ENCODE results near the gene SLC22A31.
"Not testable (repeated sequence)": the region's sequence is repeated elsewhere in the genome, so short reads cannot be mapped to it uniquely, and the experiment has no call there.

Gene SLC22A31

DNA sequence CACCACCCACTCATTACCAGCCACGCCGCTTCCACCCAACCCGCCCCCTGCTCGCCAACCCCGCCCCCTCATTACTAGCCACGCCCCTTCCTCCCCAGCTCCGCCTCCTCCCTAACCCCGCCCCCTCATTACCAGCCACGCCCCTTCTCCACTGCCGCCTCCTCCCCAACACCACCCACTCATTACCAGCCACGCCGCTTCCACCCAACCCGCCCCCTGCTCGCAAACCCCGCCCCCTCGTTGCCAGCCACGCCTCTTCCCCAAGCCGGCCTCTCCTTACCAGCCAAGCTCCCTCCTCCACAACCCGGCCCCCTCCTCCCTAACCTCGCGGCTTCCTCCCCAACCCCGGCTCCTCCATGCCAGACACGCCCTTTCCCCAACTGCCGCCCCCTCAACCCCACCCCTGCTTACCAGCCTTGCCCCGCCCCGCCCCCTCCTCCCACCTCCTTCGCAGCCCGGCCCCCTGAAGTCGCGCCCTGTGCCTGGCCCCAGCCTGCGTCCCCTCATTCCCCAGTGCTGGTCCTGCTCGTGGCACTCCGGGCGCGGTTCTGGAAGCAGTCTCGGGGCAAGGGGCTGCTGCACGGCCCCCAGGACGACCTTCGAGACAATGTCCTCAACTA, 7.3 kb downstream of the SLC22A31 start:
- peak; percentile 44 for DNase-seq (ENCODE audit: low read depth)

DNA sequence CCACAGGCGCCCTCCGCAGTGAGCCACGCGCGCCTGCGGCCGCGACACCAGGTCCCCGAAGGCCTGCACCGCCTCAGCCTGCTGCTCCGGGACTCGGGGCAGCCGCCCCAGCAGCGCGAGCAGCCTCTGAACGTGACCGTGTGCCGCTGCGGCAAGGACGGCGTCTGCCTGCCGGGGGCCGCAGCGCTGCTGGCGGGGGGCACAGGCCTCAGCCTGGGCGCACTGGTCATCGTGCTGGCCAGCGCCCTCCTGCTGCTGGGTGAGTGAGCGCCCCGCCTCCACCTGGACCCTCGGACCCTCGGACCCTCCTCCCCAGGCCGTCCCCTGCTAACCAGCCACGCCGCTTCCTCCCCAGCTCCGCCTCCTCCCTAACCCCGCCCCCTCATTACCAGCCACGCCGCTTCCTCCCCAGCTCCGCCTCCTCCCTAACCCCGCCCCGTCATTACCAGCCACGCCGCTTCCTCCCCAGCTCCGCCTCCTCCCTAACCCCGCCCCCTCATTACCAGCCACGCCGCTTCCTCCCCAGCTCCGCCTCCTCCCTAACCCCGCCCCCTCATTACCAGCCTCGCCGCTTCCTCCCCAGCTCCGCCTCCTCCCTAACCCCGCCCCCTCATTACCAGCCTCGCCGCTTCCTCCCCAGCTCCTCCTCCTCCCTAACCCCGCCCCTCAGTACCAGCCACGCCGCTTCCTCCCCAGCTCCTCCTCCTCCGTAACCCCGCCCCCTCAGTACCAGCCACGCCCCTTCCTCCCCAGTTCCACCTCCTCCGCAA, 8.0 kb downstream of the SLC22A31 start:
- DNase-seq (ENCODE audit: low read depth), result peak; percentile 73

- no peak for DNase-seq (ENCODE audit: low read depth)
Measured at GRCh38 chr16:89191901-89192185, 8.5 kb downstream of the SLC22A31 start.

- DNase-seq (ENCODE audit: low read depth), result no peak
Measured at GRCh38 chr16:89191033-89191900, 9.1 kb downstream of the SLC22A31 start.

GRCh38 chr16:89190150-89190958, 10.0 kb downstream of the SLC22A31 start:
- no peak for DNase-seq (ENCODE audit: low read depth)

GRCh38 chr16:89189358-89190025, 10.8 kb downstream of the SLC22A31 start:
- DNase-seq (ENCODE audit: low read depth), result no peak

- not testable (repeated sequence) for DNase-seq (ENCODE audit: low read depth)
Measured at GRCh38 chr16:89188471-89189357, 11.6 kb downstream of the SLC22A31 start.

GRCh38 chr16:89187770-89188392, 12.5 kb downstream of the SLC22A31 start:
- no peak for DNase-seq (ENCODE audit: low read depth)

DNA sequence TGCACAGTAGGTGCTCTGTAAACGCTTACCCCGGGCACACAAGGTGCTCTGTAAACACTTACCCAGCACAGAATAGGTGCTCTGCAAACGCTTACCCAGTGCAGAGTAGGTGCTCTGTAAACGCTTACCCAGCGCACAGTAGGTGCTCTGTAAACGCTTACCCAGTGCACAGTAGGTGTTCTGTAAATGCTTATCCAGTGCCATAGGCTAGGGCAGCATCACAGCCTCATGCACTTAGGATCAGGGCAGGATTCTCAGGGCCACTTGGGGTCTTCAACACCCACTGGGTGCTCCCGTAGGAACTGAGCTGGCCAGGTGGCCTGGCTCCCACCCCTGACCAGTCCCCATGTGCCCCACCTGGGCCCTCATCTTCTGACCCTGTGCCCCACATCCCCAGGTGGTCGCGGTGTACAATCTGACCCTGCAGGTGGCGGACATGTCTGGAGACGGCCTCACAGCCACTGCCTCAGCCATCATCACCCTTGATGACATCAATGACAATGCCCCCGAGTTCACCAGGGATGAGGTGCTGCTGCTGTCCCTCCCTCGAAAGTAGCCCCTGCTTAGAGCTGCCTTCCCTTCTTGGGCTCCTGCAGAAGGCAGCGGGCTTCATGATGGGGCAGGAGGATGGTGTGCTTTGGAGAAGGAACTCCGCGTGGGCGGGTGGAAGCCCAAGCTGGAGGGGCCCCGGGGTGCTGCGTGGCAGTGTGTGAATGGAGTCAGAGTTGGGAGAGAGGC, 13.1 kb downstream of the SLC22A31 start:
- no peak for DNase-seq (ENCODE audit: low read depth)

DNA sequence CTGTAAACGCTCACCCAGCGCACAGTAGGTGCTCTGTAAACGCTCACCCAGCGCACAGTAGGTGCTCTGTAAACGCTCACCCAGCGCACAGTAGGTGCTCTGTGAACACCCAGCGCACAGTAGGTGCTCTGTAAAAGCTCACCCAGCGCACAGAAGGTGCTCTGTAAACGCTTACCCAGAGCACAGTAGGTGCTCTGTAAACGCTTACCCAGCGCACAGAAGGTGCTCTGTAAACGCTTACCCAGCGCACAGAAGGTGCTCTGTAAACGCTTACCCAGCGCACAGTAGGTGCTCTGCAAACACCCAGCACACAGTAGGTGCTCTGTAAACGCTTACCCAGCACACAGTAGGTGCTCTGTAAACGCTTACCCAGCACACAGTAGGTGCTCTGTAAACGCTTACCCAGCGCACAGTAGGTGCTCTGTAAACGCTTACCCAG, 13.7 kb downstream of the SLC22A31 start:
- DNase-seq (ENCODE audit: low read depth), result not testable (repeated sequence)

DNA sequence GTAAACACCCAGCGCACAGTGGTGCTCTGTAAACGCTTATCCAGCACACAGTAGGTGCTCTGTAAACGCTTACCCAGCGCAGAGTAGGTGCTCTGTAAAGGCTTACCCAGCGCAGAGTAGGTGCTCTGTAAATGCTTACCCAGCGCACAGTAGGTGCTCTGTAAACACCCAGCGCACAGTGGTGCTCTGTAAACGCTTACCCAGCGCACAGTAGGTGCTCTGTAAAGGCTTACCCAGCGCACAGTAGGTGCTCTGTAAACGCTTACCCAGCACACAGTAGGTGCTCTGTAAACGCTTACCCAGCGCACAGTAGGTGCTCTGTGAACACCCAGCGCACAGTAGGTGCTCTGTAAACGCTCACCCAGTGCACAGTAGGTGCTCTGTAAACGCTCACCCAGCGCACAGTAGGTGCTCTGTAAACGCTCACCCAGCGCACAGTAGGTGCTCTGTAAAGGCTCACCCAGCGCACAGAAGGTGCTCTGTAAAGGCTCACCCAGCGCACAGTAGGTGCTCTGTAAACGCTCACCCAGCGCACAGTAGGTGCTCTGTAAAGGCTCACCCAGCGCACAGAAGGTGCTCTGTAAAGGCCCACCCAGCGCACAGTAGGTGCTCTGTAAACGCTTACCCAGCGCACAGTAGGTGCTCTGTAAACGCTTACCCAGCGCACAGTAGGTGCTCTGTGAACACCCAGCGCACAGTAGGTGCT, 14.3 kb downstream of the SLC22A31 start:
- not testable (repeated sequence) for DNase-seq (ENCODE audit: low read depth)

- no peak for DNase-seq (ENCODE audit: low read depth)
Measured at GRCh38 chr16:89184933-89185794, 15.2 kb downstream of the SLC22A31 start.

- DNase-seq (ENCODE audit: low read depth), result no peak
Measured at GRCh38 chr16:89184677-89184932, 15.7 kb downstream of the SLC22A31 start.

GRCh38 chr16:89183975-89184676, 16.2 kb downstream of the SLC22A31 start:
- no peak for DNase-seq (ENCODE audit: low read depth)

GRCh38 chr16:89183463-89183862, 16.9 kb downstream of the SLC22A31 start:
- no peak for DNase-seq (ENCODE audit: low read depth)

DNA sequence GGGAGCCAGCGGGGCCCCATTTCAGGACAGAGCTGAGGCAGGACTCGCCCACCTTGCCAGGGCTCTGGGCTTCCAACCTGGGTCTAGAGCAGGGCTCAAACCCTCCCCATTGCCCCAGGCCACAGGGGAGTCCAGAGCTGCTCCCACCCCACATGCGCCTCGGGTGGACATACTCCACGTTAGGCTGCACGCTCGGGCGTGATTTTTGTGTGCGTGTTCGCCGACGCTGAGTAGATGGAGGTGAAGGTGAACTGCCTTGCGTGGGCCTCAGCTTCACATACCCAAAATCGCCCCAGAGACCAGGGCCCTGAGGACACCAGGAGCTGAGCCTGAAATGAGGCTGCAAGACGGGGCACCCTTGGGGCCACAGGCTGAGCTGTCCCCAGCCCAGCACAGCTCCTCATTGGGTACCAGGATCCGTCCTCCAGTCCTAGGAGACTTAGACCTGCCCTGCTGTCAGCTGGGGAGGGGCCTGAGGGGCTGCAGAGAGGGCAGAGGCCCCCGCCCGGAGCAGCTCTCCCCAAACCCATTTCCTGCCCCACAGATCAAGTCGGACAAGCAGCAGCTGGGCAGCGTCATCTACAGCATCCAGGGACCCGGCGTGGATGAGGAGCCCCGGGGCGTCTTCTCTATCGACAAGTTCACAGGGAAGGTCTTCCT, 20.6 kb downstream of the SLC22A31 start:
- DNase-seq (ENCODE audit: low read depth), result no peak

GRCh38 chr16:89179148-89179484, 21.2 kb downstream of the SLC22A31 start:
- no peak for DNase-seq (ENCODE audit: low read depth)
